HG03354 (cell line): ENCODE results near the gene PACSIN3.

Experiments
- ATAC-seq: cut with Tn5 transposase; IDR thresholded peaks from one replicate; pipeline ENCODE4 v1.9.1; 2021; ENCODE audit warnings: mild to moderate bottlenecking; ENCODE audit not compliant: unreplicated experiment, poor library complexity, severe bottlenecking

PACSIN3 gene

GRCh38 chr11:47131136-47131535 is 55.1 kb downstream of the PACSIN3 start:
- no peak for ATAC-seq

GRCh38 chr11:47130543-47130942 is 55.7 kb downstream of the PACSIN3 start:
- ATAC-seq, result no peak
